Breast epithelium (tissue), 3 donors: Measurements from ENCODE around the gene CIBAR2.

ENCODE experiments used
- CTCF ChIP-seq, 3 donors: fragments of 450-650 bp; IDR thresholded peaks; one replicate each; pipeline ENCODE4 v1.5.1; 2016 to 2017; ENCODE audit warnings: antibody characterized with exemption in 3 of 3, mild to moderate bottlenecking in 3 of 3, moderate library complexity in 3 of 3
- POLR2A ChIP-seq: fragments of 450-650 bp; IDR thresholded peaks from one replicate; pipeline ENCODE4 v1.6.1; 2016; ENCODE audit warnings: antibody characterized with exemption, mild to moderate bottlenecking, moderate library complexity
- POLR2AphosphoS5 ChIP-seq, 3 donors: sonication (generic); formaldehyde crosslinking; IDR thresholded peaks; one replicate each; pipeline ENCODE4 v1.6.1; 2017; ENCODE audit warnings: antibody characterized with exemption in 3 of 3

- no peak for TF ChIP-seq CTCF (IDR thresholded peaks at IDR 0.05)
- TF ChIP-seq POLR2A: no peak
- no peak for TF ChIP-seq POLR2AphosphoS5 (IDR thresholded peaks at IDR 0.05)
These were observed 40.0 kb downstream of the CIBAR2 start for GRCh38 chr16:85072076-85072860.
